ENCODE data around the gene CDH4.

CDH4 gene

GRCh38 chr20:61600016-61600415, 348.0 kb downstream of the CDH4 start:
- Histone ChIP-seq H3K27ac (ENCODE audit: low read depth, low read length) (no peak overlapping the region), H3K9ac (ENCODE audit: low read depth in 1 of 2, low read length in 2 of 2) (no peak overlapping the region), H3K9me3 (ENCODE audit: control insufficient read depth in 1 of 2, low read length in 2 of 2) (peaks cover 6 to 18% of the 10 kb centered on the region in 2 donors), H3K36me3 (ENCODE audit: control insufficient read depth in 1 of 2, insufficient read depth in 2 of 2, low read length in 2 of 2) (no peaks in the 10 kb centered on the region), H3K4me3 (ENCODE audit: low read depth in 1 of 2, low read length in 2 of 2) (no peak overlapping the region), H3K27me3 (ENCODE audit: control insufficient read depth in 1 of 2, insufficient read depth in 2 of 2, low read length in 2 of 2) (no peaks in the 10 kb centered on the region), H3K4me1 (ENCODE audit: control insufficient read depth in 1 of 2, insufficient read depth in 2 of 2, low read length in 2 of 2) (no peaks in the 10 kb centered on the region)

- H3K4me1 ChIP-seq (ENCODE audit: control insufficient read depth in 1 of 2, insufficient read depth in 2 of 2, low read length in 2 of 2), result no peaks in the 10 kb centered on the region
- H3K27me3 ChIP-seq (ENCODE audit: control insufficient read depth in 1 of 2, insufficient read depth in 2 of 2, low read length in 2 of 2), result no peaks in the 10 kb centered on the region
- H3K27ac ChIP-seq (ENCODE audit: low read depth, low read length), result no peak overlapping the region
- H3K4me3 ChIP-seq (ENCODE audit: low read depth in 1 of 2, low read length in 2 of 2), result no peak overlapping the region
- no peaks in the 10 kb centered on the region for H3K36me3 ChIP-seq (ENCODE audit: control insufficient read depth in 1 of 2, insufficient read depth in 2 of 2, low read length in 2 of 2)
- peaks cover 6 to 15% of the 10 kb centered on the region in 2 donors for H3K9me3 ChIP-seq (ENCODE audit: control insufficient read depth in 1 of 2, low read length in 2 of 2)
- H3K9ac ChIP-seq (ENCODE audit: low read depth in 1 of 2, low read length in 2 of 2), result no peak overlapping the region
Measured at GRCh38 chr20:61601361-61601760, 349.3 kb downstream of the CDH4 start.

DNA sequence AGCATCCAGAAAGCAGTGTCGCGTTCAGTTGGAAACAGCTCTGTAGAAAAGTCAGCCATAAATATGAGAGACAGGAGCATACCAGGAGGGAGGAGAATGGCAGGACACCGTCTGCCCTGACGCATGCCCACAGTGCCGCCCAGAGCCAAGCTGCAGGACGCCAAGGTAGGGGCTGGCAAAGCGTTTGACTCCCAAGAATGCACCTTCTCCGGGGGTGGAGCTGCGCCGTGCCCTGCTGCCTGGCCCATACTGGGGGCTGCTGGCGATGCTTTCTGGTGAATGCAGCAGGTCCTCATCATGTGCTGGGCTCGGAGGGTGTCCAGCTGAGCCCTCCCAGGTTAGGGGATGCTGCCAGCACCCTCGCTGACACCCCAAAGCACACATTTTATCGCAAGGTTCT, 349.8 kb downstream of the CDH4 start:
- Histone ChIP-seq H3K9me3 (ENCODE audit: control insufficient read depth in 1 of 2, low read length in 2 of 2) (peaks cover 6 to 13% of the 10 kb centered on the region in 2 donors), H3K36me3 (ENCODE audit: control insufficient read depth in 1 of 2, insufficient read depth in 2 of 2, low read length in 2 of 2) (no peaks in the 10 kb centered on the region), H3K4me1 (ENCODE audit: control insufficient read depth in 1 of 2, insufficient read depth in 2 of 2, low read length in 2 of 2) (no peaks in the 10 kb centered on the region), H3K27ac (ENCODE audit: low read depth, low read length) (no peak overlapping the region), H3K9ac (ENCODE audit: low read depth in 1 of 2, low read length in 2 of 2) (no peak overlapping the region), H3K4me3 (ENCODE audit: low read depth in 1 of 2, low read length in 2 of 2) (no peak overlapping the region), H3K27me3 (ENCODE audit: control insufficient read depth in 1 of 2, insufficient read depth in 2 of 2, low read length in 2 of 2) (no peaks in the 10 kb centered on the region)

GRCh38 chr20:61603715-61604114, 351.7 kb downstream of the CDH4 start:
- Histone ChIP-seq H3K9ac (ENCODE audit: low read depth in 1 of 2, low read length in 2 of 2) (no peak overlapping the region), H3K27ac (ENCODE audit: low read depth, low read length) (no peak overlapping the region), H3K4me3 (ENCODE audit: low read depth in 1 of 2, low read length in 2 of 2) (no peak overlapping the region), H3K36me3 (ENCODE audit: control insufficient read depth in 1 of 2, insufficient read depth in 2 of 2, low read length in 2 of 2) (no peaks in the 10 kb centered on the region), H3K27me3 (ENCODE audit: control insufficient read depth in 1 of 2, insufficient read depth in 2 of 2, low read length in 2 of 2) (no peaks in the 10 kb centered on the region), H3K9me3 (ENCODE audit: control insufficient read depth in 1 of 2, low read length in 2 of 2) (peaks cover 6 to 13% of the 10 kb centered on the region in 2 donors), H3K4me1 (ENCODE audit: control insufficient read depth in 1 of 2, insufficient read depth in 2 of 2, low read length in 2 of 2) (no peaks in the 10 kb centered on the region)

- Histone ChIP-seq H3K27me3 (ENCODE audit: control insufficient read depth in 1 of 2, insufficient read depth in 2 of 2, low read length in 2 of 2) (no peaks in the 10 kb centered on the region), H3K4me3 (ENCODE audit: low read depth in 1 of 2, low read length in 2 of 2) (no peak overlapping the region), H3K9ac (ENCODE audit: low read depth in 1 of 2, low read length in 2 of 2) (no peak overlapping the region), H3K27ac (ENCODE audit: low read depth, low read length) (no peak overlapping the region), H3K36me3 (ENCODE audit: control insufficient read depth in 1 of 2, insufficient read depth in 2 of 2, low read length in 2 of 2) (no peaks in the 10 kb centered on the region), H3K4me1 (ENCODE audit: control insufficient read depth in 1 of 2, insufficient read depth in 2 of 2, low read length in 2 of 2) (no peaks in the 10 kb centered on the region), H3K9me3 (ENCODE audit: control insufficient read depth in 1 of 2, low read length in 2 of 2) (peaks cover 6 to 13% of the 10 kb centered on the region in 2 donors)
Measured at GRCh38 chr20:61604549-61604948, 352.5 kb downstream of the CDH4 start.

DNA sequence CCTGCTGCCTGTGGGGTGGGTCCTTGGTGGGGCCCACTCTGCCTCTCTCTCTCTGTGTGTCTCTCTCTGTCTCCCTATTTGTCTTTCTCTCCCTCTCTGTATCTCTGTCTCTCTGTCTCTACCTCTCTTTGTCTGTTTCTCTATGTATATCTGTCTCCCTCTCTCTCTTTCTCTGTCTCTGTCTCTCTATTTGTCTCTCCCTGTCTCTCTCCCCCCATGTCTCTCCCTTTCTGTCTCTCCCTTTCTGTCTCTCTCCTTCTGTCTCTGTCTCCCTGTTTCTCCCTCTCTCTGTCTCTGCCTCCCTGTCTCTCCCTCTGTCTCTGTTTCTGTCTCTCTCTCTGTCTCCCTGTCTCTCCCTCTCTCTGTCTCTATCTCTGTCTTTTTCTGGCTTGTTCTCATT, 353.2 kb downstream of the CDH4 start:
- Histone ChIP-seq H3K27ac (ENCODE audit: low read depth, low read length) (no peak overlapping the region), H3K4me3 (ENCODE audit: low read depth in 1 of 2, low read length in 2 of 2) (no peak overlapping the region), H3K9me3 (ENCODE audit: control insufficient read depth in 1 of 2, low read length in 2 of 2) (peaks cover 6 to 13% of the 10 kb centered on the region in 2 donors), H3K9ac (ENCODE audit: low read depth in 1 of 2, low read length in 2 of 2) (no peak overlapping the region), H3K4me1 (ENCODE audit: control insufficient read depth in 1 of 2, insufficient read depth in 2 of 2, low read length in 2 of 2) (no peaks in the 10 kb centered on the region), H3K36me3 (ENCODE audit: control insufficient read depth in 1 of 2, insufficient read depth in 2 of 2, low read length in 2 of 2) (no peaks in the 10 kb centered on the region), H3K27me3 (ENCODE audit: control insufficient read depth in 1 of 2, insufficient read depth in 2 of 2, low read length in 2 of 2) (no peaks in the 10 kb centered on the region)

DNA sequence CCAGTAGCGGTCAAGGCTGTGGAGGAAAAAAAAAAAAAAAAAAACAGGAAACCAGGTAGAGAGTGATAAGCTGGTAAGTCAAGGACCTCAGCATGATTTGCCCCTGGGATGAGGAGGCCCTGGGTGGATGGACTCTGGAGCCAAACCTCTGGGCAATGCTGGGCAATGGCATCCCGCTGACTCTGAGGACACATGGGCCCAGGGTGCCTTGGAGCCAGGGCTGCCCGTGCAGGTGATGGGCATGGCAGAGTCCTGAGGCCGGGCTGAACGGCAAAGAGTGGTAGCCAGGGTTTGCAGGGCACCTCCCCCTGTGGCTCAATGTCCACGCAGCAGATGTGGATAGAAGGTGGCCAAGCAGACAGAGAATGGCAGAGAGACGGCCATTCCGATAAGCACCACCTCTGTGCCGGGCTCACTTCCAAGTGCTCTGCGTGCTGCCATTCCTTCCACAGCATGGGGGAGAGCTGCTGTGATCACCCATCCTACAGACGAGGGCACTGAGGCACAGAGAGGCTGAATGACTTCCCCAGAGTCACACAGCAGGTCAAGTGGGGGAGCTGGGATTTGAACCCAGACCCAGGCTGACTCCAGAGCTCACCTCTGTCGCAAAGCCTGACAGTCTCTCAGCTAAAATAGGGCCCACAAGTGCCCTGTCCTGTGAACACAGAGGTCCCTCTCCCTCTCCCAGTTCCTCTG, 353.9 kb downstream of the CDH4 start:
- H3K9me3 ChIP-seq (ENCODE audit: control insufficient read depth in 1 of 2, low read length in 2 of 2), result peaks cover 6 to 13% of the 10 kb centered on the region in 2 donors
- no peak overlapping the region for H3K27ac ChIP-seq (ENCODE audit: low read depth, low read length)
- H3K9ac ChIP-seq (ENCODE audit: low read depth in 1 of 2, low read length in 2 of 2), result no peak overlapping the region
- H3K36me3 ChIP-seq (ENCODE audit: control insufficient read depth in 1 of 2, insufficient read depth in 2 of 2, low read length in 2 of 2), result no peaks in the 10 kb centered on the region
- no peaks in the 10 kb centered on the region for H3K4me1 ChIP-seq (ENCODE audit: control insufficient read depth in 1 of 2, insufficient read depth in 2 of 2, low read length in 2 of 2)
- no peak overlapping the region for H3K4me3 ChIP-seq (ENCODE audit: low read depth in 1 of 2, low read length in 2 of 2)
- H3K27me3 ChIP-seq (ENCODE audit: control insufficient read depth in 1 of 2, insufficient read depth in 2 of 2, low read length in 2 of 2), result no peaks in the 10 kb centered on the region

DNA sequence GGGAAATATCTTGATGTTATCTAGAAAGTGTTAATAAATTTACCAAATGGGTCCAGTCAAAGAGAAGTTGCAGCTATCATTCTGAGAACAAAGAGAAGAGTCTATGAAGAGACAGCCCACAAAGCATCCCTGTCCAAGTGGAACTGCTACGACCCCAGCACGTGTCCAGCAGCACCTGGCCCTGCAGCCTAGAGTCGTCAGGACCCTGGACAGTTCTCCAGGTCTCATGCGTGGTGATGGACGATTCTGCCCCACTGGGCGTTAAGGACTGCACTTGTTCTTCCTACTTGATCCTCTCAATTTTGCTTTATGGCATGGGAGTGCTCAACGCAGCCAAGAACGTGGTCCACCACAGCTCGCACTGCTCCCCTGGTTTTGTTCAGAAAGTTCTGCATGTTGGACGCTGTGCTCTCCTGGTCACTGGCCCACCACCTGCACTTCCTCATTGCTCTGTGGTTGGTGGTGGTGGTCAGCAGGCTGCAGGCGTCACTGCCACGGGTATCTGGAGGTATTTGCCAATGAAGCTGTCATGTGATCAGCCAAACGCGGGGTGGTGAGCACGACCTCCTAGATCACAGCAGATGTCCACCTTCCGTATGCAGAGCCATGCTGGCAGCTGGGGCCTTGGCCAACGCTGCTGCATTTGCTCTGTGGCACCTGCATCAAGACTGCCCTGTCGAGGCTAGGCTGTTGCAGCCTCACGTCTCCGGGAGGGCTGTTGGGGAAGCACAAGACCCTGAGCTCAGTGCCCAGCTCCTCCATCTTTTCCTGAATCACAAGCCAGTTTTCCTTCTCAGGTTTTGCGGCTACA, 356.4 kb downstream of the CDH4 start:
- H3K9me3 ChIP-seq (ENCODE audit: control insufficient read depth in 1 of 2, low read length in 2 of 2), result peaks cover 3 to 16% of the 10 kb centered on the region in 2 donors
- H3K27me3 ChIP-seq (ENCODE audit: control insufficient read depth in 1 of 2, insufficient read depth in 2 of 2, low read length in 2 of 2), result no peaks in the 10 kb centered on the region
- H3K27ac ChIP-seq (ENCODE audit: low read depth, low read length), result no peak overlapping the region
- no peaks in the 10 kb centered on the region for H3K36me3 ChIP-seq (ENCODE audit: control insufficient read depth in 1 of 2, insufficient read depth in 2 of 2, low read length in 2 of 2)
- H3K4me3 ChIP-seq (ENCODE audit: low read depth in 1 of 2, low read length in 2 of 2), result no peak overlapping the region
- no peaks in the 10 kb centered on the region for H3K4me1 ChIP-seq (ENCODE audit: control insufficient read depth in 1 of 2, insufficient read depth in 2 of 2, low read length in 2 of 2)
- no peak overlapping the region for H3K9ac ChIP-seq (ENCODE audit: low read depth in 1 of 2, low read length in 2 of 2)

DNA sequence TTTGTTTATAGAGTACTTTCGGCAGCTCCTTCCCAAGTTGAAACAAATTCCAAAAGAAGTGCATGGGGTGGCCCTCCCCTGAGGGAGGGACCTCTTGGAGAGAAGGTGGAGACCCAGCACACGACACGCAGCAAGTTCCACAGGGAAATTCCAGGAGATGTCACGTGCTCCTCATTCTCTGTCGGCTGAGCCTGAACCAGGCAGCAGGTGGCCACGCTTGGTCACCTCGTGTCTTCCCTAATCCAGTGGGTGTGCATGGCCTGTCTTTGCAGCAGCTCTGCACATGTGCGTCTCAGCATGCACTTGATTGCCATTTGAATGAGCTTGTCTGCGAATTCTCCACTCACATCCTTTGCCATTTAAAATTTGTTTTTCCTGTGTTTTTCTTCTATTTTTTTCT, 357.4 kb downstream of the CDH4 start:
- Histone ChIP-seq H3K27ac (ENCODE audit: low read depth, low read length) (no peak overlapping the region), H3K4me1 (ENCODE audit: control insufficient read depth in 1 of 2, insufficient read depth in 2 of 2, low read length in 2 of 2) (no peaks in the 10 kb centered on the region), H3K9me3 (ENCODE audit: control insufficient read depth in 1 of 2, low read length in 2 of 2) (peaks cover 0 to 7% of the 10 kb centered on the region in 2 donors), H3K9ac (ENCODE audit: low read depth in 1 of 2, low read length in 2 of 2) (no peak overlapping the region), H3K27me3 (ENCODE audit: control insufficient read depth in 1 of 2, insufficient read depth in 2 of 2, low read length in 2 of 2) (no peaks in the 10 kb centered on the region), H3K4me3 (ENCODE audit: low read depth in 1 of 2, low read length in 2 of 2) (no peak overlapping the region), H3K36me3 (ENCODE audit: control insufficient read depth in 1 of 2, insufficient read depth in 2 of 2, low read length in 2 of 2) (no peaks in the 10 kb centered on the region)

GRCh38 chr20:61611401-61612180, 359.5 kb downstream of the CDH4 start:
- Histone ChIP-seq H3K4me1 (ENCODE audit: control insufficient read depth in 1 of 2, insufficient read depth in 2 of 2, low read length in 2 of 2) (no peaks in the 10 kb centered on the region), H3K9ac (ENCODE audit: low read depth in 1 of 2, low read length in 2 of 2) (no peak overlapping the region), H3K9me3 (ENCODE audit: control insufficient read depth in 1 of 2, low read length in 2 of 2) (peaks cover 0 to 7% of the 10 kb centered on the region in 2 donors), H3K27ac (ENCODE audit: low read depth, low read length) (no peak overlapping the region), H3K27me3 (ENCODE audit: control insufficient read depth in 1 of 2, insufficient read depth in 2 of 2, low read length in 2 of 2) (no peaks in the 10 kb centered on the region), H3K36me3 (ENCODE audit: control insufficient read depth in 1 of 2, insufficient read depth in 2 of 2, low read length in 2 of 2) (no peaks in the 10 kb centered on the region), H3K4me3 (ENCODE audit: low read depth in 1 of 2, low read length in 2 of 2) (no peak overlapping the region)
